CD8-positive, alpha-beta memory T cell (primary cell): ENCODE measurements around the gene SPAG6. TPM values are rescaled to one million over a fixed set of nuclear protein-coding genes. Genes with fewer than 3 reads are reported as not detected.

Experiments used
- CTCF ChIA-PET: fragments of 350-600 bp; sonication (Branson Sonifier 250); formaldehyde crosslinking; loops from one replicate; lab custom pipeline; 2021; ENCODE audit warnings: antibody characterized with exemption; lab: Charles Lee
- POLR2A ChIA-PET: fragments of 350-600 bp; sonication (Branson Sonifier 250); formaldehyde crosslinking; loops from one replicate; lab custom pipeline; 2021; ENCODE audit warnings: antibody characterized with exemption; lab: Charles Lee
- DNase-seq, 5 donors: peaks; one replicate each; pipeline versions ENCODE4 v3.0.0 to v3.0.0-alpha.2; 2020 to 2022; ENCODE audit warnings: mixed read lengths in 1 of 5
- H3K27ac ChIP-seq: one replicate; pipeline ENCODE4 v1.7.0; 2013; ENCODE audit warnings: low read depth, mild to moderate bottlenecking, low read length, moderate library complexity
- H3K27me3 ChIP-seq: 2 replicates; pipeline ENCODE4 v1.7.0; 2013; ENCODE audit warnings: low read length, mild to moderate bottlenecking; ENCODE audit not compliant: insufficient read depth, poor library complexity, severe bottlenecking
- H3K36me3 ChIP-seq: 2 replicates; pipeline ENCODE4 v1.7.0; 2013; ENCODE audit warnings: mild to moderate bottlenecking, low read length, moderate library complexity; ENCODE audit not compliant: insufficient read depth
- H3K4me1 ChIP-seq: 2 replicates; pipeline ENCODE4 v1.7.0; 2013; ENCODE audit warnings: mild to moderate bottlenecking, low read length, moderate library complexity; ENCODE audit not compliant: insufficient read depth
- H3K4me3 ChIP-seq: 2 replicates; pipeline ENCODE4 v1.7.0; 2013; ENCODE audit warnings: mild to moderate bottlenecking, low read length
- H3K9me3 ChIP-seq: 2 replicates; pipeline ENCODE4 v1.7.0; 2013; ENCODE audit warnings: mild to moderate bottlenecking, low read length
- H3K27ac Mint-ChIP-seq, 8 donors: one replicate each; pipeline ENCODE4 v1.8.0; 2020 to 2021; ENCODE audit warnings: mixed read lengths in 8 of 8, mild to moderate bottlenecking in 6 of 8, inconsistent platforms in 3 of 8, moderate library complexity in 3 of 8
- H3K27me3 Mint-ChIP-seq, 2 donors: one replicate each; pipeline ENCODE4 v1.8.0; 2020 to 2021; ENCODE audit warnings: mixed read lengths in 2 of 2, mild to moderate bottlenecking in 1 of 2, moderate library complexity in 1 of 2
- H3K36me3 Mint-ChIP-seq, 3 donors: one replicate each; pipeline ENCODE4 v1.8.0; 2020 to 2021; ENCODE audit warnings: mixed read lengths in 3 of 3, inconsistent platforms in 1 of 3, mild to moderate bottlenecking in 1 of 3
- H3K4me1 Mint-ChIP-seq, 3 donors: one replicate each; pipeline ENCODE4 v1.8.0; 2020 to 2021; ENCODE audit warnings: mixed read lengths in 3 of 3, inconsistent platforms in 1 of 3, mild to moderate bottlenecking in 1 of 3
- H3K4me3 Mint-ChIP-seq, 7 donors: one replicate each; pipeline ENCODE4 v1.8.0; 2020 to 2021; ENCODE audit warnings: mixed read lengths in 7 of 7, mild to moderate bottlenecking in 6 of 7, moderate library complexity in 4 of 7, inconsistent platforms in 2 of 7
- H3K9me3 Mint-ChIP-seq, 5 donors: one replicate each; pipeline ENCODE4 v1.8.0; 2020 to 2022; ENCODE audit warnings: mixed read lengths in 5 of 5, mild to moderate bottlenecking in 3 of 5, moderate library complexity in 2 of 5, inconsistent platforms in 1 of 5
- polyA plus RNA-seq: library from polyadenylated mRNA; unstranded; fragments of 300-500 nt; fragmentation: Illumina TruSeq; gene quantifications from one replicate; pipeline ENCODE4 v1.2.3, GENCODE V29; 2021
- total RNA-seq, 2 experiments: library from RNA; stranded (reverse); gene quantifications; one replicate each; pipeline ENCODE4 v1.2.3, GENCODE V29; 2021

Gene SPAG6
- total and polyA plus RNA-seq, 3 experiments from 2014 or later, result 0.22 TPM; not detected in 2

GRCh38 chr10:22338931-22339330, 6.4 kb upstream of the SPAG6 start:
- Mint-ChIP-seq H3K27me3 (peaks cover 69 to 72% of the 10 kb centered on the region in 2 donors), H3K9me3 (peaks cover 0 to 14% (median 6%) of the 10 kb centered on the region in 5 donors), H3K4me1 (peaks cover 14 to 38% (median 29%) of the 10 kb centered on the region in 3 donors), H3K4me3 (peak overlapping the region in 2 of 7 donors; percentile 25 to 38), H3K36me3 (peaks cover 0 to 8% (median 0%) of the 10 kb centered on the region in 3 donors), H3K27ac (peak overlapping the region in 1 of 8 donors; percentile 95)
- Histone ChIP-seq H3K4me3 (no peak overlapping the region), H3K27ac (no peak overlapping the region), H3K36me3 (no peaks in the 10 kb centered on the region), H3K27me3 (peaks cover 78% of the 10 kb centered on the region), H3K4me1 (peaks cover 45% of the 10 kb centered on the region), H3K9me3 (no peaks in the 10 kb centered on the region)
- ChIA-PET CTCF (interaction anchor here (0.6 to 1.3 kb wide), 3 partner anchors 336 to 1137 kb away, joined by 3 read pairs; no protein-coding TSS in a partner anchor), POLR2A (interaction anchor here (1.8 kb wide), 1 partner anchor 15 kb away, joined by 19 read pairs; no protein-coding TSS in a partner anchor)
- DNase-seq, result no peak

GRCh38 chr10:22339761-22340328, 5.5 kb upstream of the SPAG6 start:
- no peaks in the 10 kb centered on the region for H3K36me3 ChIP-seq
- peaks cover 38% of the 10 kb centered on the region for H3K4me1 ChIP-seq
- Mint-ChIP-seq H3K4me1 (peaks cover 17 to 37% (median 32%) of the 10 kb centered on the region in 3 donors), H3K36me3 (peaks cover 0 to 8% (median 3%) of the 10 kb centered on the region in 3 donors), H3K27me3 (peaks cover 78 to 81% of the 10 kb centered on the region in 2 donors), H3K9me3 (peaks cover 5 to 20% (median 8%) of the 10 kb centered on the region in 5 donors), H3K4me3 (peak overlapping the region; percentile 85 to 98 (median 89)), H3K27ac (peak overlapping the region in 6 of 8 donors; percentile 79 to 95 (median 88))
- H3K4me3 ChIP-seq, result peak overlapping the region; percentile 46
- H3K9me3 ChIP-seq, result no peaks in the 10 kb centered on the region
- POLR2A ChIA-PET, result interaction anchor here (0.6 to 1.9 kb wide), 13 partner anchors 14 to 814 kb away, joined by 3 to 24 read pairs (median 4); partner anchors contain the start of genes BMI1, COMMD3, DNAJC1 and MLLT10
- peaks cover 87% of the 10 kb centered on the region for H3K27me3 ChIP-seq
- H3K27ac ChIP-seq, result peak overlapping the region; percentile 66
- no peak for DNase-seq
- CTCF ChIA-PET, result interaction anchor here (0.9 to 1.8 kb wide), 6 partner anchors 17 to 844 kb away, joined by 3 to 5 read pairs (median 3); partner anchors contain the start of gene COMMD3

DNA sequence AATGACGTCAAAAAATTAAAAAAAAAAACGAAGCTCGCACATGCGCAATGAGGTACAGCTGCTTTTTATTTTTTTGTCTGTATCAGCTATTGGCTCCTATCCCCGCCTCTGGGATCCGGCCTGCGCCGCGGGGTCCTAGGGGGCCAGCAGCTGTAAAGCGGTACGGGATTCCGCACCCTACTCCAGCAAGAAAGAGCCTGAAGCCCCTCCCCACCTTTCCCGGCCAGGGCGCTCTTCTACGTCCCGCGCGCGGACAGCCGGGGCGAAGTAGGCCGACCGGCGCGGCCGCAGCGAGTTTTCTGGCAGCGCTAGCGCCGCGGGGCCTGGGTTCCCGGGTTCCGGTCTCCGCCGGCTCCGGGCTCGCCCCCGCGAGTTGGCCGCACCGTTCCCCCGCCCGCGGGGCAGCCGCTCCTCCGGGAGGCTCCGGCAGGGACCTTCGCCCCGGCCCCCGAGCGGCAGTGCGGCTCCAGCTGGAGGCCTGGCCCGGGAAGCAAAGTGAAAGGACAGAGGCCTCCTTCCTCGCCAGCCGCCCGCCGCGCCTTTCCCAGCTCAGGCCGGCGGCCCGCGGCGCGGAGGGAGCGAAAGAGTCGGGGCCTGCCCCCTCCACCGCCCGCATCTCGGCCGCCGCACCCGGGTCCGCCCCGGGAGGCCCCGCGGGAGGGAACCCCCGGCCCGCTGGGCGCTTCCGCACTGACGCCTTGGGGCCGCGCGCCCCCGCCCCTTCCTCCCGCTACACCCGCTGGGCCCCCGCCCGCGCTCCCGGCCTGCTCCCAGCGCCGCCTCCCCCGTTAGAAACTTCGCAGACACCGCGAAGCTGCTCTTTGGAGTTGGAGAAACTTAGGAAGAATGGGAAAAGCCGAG, 4.7 kb upstream of the SPAG6 start:
- Mint-ChIP-seq H3K27ac (peak overlapping the region in 7 of 8 donors; percentile 79 to 95 (median 88)), H3K36me3 (peaks cover 0 to 5% (median 3%) of the 10 kb centered on the region in 3 donors), H3K9me3 (peaks cover 3 to 19% (median 10%) of the 10 kb centered on the region in 5 donors), H3K27me3 (peaks cover 77 to 80% of the 10 kb centered on the region in 2 donors), H3K4me1 (peaks cover 15 to 33% (median 30%) of the 10 kb centered on the region in 3 donors), H3K4me3 (peak overlapping the region; percentile 85 to 98 (median 89))
- ChIA-PET POLR2A (interaction anchor here (0.6 to 1.9 kb wide), 13 partner anchors 14 to 815 kb away, joined by 3 to 24 read pairs (median 4); partner anchors contain the start of genes BMI1, COMMD3, DNAJC1 and MLLT10), CTCF (interaction anchor here (0.9 to 1.8 kb wide), 5 partner anchors 18 to 845 kb away, joined by 3 to 5 read pairs (median 3); partner anchors contain the start of gene COMMD3)
- Histone ChIP-seq H3K4me1 (peaks cover 33% of the 10 kb centered on the region), H3K9me3 (no peaks in the 10 kb centered on the region), H3K27me3 (peaks cover 94% of the 10 kb centered on the region), H3K4me3 (peak overlapping the region; percentile 46), H3K36me3 (no peaks in the 10 kb centered on the region), H3K27ac (peak overlapping the region; percentile 66)
- peak; percentile 38 to 79 (median 65) for DNase-seq

- Histone ChIP-seq H3K4me1 (peaks cover 25% of the 10 kb centered on the region), H3K9me3 (no peaks in the 10 kb centered on the region), H3K4me3 (peak overlapping the region; percentile 11), H3K27ac (peak overlapping the region; percentile 66), H3K36me3 (no peaks in the 10 kb centered on the region), H3K27me3 (peaks cover 93% of the 10 kb centered on the region)
- no peak for DNase-seq
- CTCF ChIA-PET, result interaction anchor here (1.4 to 1.8 kb wide), 2 partner anchors 25 to 845 kb away, joined by 4 to 5 read pairs; partner anchors contain the start of gene COMMD3
- peaks cover 0 to 5% (median 3%) of the 10 kb centered on the region in 3 donors for H3K36me3 Mint-ChIP-seq
- H3K9me3 Mint-ChIP-seq, result peaks cover 10 to 25% (median 16%) of the 10 kb centered on the region in 5 donors
- peak overlapping the region in 5 of 8 donors; percentile 7 to 70 (median 40) for H3K27ac Mint-ChIP-seq
- peaks cover 80 to 87% of the 10 kb centered on the region in 2 donors for H3K27me3 Mint-ChIP-seq
- peak overlapping the region; percentile 53 to 98 (median 75) for H3K4me3 Mint-ChIP-seq
- POLR2A ChIA-PET, result interaction anchor here (0.6 to 1.9 kb wide), 4 partner anchors 9 to 338 kb away, joined by 3 to 12 read pairs (median 8); partner anchors contain the start of gene DNAJC1
- H3K4me1 Mint-ChIP-seq, result peaks cover 17 to 36% (median 30%) of the 10 kb centered on the region in 3 donors
These were observed 3.9 kb upstream of the SPAG6 start for GRCh38 chr10:22341190-22341925.

GRCh38 chr10:22341926-22342196, 3.4 kb upstream of the SPAG6 start:
- CTCF ChIA-PET, result no interaction called here
- POLR2A ChIA-PET, result no interaction called here
- peaks cover 78 to 87% of the 10 kb centered on the region in 2 donors for H3K27me3 Mint-ChIP-seq
- no peak for DNase-seq
- Histone ChIP-seq H3K9me3 (no peaks in the 10 kb centered on the region), H3K4me3 (no peak overlapping the region), H3K36me3 (no peaks in the 10 kb centered on the region), H3K27ac (no peak overlapping the region), H3K27me3 (peaks cover 89% of the 10 kb centered on the region), H3K4me1 (peaks cover 20% of the 10 kb centered on the region)
- peaks cover 12 to 27% (median 18%) of the 10 kb centered on the region in 5 donors for H3K9me3 Mint-ChIP-seq
- peaks cover 0 to 5% (median 3%) of the 10 kb centered on the region in 3 donors for H3K36me3 Mint-ChIP-seq
- H3K27ac Mint-ChIP-seq, result peak overlapping the region in 2 of 8 donors; percentile 20 to 67
- peak overlapping the region in 5 of 7 donors; percentile 18 to 98 (median 67) for H3K4me3 Mint-ChIP-seq
- H3K4me1 Mint-ChIP-seq, result peaks cover 16 to 31% (median 26%) of the 10 kb centered on the region in 3 donors

- peaks cover 0 to 5% (median 3%) of the 10 kb centered on the region in 3 donors for H3K36me3 Mint-ChIP-seq
- H3K36me3 ChIP-seq, result no peaks in the 10 kb centered on the region
- CTCF ChIA-PET, result interaction anchor here (1.8 to 2.8 kb wide), 2 partner anchors 18 to 95 kb away, joined by 6 to 9 read pairs; no protein-coding TSS in a partner anchor
- no peak overlapping the region for H3K27ac ChIP-seq
- no peaks in the 10 kb centered on the region for H3K9me3 ChIP-seq
- peak overlapping the region in 1 of 7 donors; percentile 98 for H3K4me3 Mint-ChIP-seq
- peaks cover 18% of the 10 kb centered on the region for H3K4me1 ChIP-seq
- H3K27me3 Mint-ChIP-seq, result peaks cover 72 to 85% of the 10 kb centered on the region in 2 donors
- POLR2A ChIA-PET, result no interaction called here
- peaks cover 9 to 27% (median 18%) of the 10 kb centered on the region in 5 donors for H3K9me3 Mint-ChIP-seq
- H3K27ac Mint-ChIP-seq, result peak overlapping the region in 1 of 8 donors; percentile 67
- no peak for DNase-seq
- peaks cover 84% of the 10 kb centered on the region for H3K27me3 ChIP-seq
- H3K4me3 ChIP-seq, result no peak overlapping the region
- peaks cover 16 to 26% (median 23%) of the 10 kb centered on the region in 3 donors for H3K4me1 Mint-ChIP-seq
These were observed 2.9 kb upstream of the SPAG6 start for GRCh38 chr10:22342421-22342820.
